ENCODE measurements around the gene TOM1L2.

DNA sequence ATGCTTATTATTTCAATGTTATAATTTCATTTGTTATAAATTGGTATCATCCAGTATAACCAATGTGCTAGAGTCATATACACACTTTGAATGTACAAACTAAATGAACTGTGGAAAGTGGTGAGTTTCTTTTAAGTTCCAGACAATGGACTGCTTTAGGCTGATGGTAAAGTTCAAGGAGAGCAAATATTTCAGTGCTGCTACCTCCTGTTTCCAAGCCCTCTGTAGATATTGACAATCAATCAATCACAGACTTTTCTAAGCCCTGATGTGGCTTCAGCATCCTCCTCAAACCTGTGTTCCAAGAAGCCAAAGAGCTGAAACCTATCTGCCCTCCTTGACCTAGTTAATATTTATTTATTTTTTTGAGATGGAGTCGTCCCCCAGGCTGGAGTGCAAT is 107.2 kb downstream of the TOM1L2 start:
- TF ChIP-seq, protein P1, sequence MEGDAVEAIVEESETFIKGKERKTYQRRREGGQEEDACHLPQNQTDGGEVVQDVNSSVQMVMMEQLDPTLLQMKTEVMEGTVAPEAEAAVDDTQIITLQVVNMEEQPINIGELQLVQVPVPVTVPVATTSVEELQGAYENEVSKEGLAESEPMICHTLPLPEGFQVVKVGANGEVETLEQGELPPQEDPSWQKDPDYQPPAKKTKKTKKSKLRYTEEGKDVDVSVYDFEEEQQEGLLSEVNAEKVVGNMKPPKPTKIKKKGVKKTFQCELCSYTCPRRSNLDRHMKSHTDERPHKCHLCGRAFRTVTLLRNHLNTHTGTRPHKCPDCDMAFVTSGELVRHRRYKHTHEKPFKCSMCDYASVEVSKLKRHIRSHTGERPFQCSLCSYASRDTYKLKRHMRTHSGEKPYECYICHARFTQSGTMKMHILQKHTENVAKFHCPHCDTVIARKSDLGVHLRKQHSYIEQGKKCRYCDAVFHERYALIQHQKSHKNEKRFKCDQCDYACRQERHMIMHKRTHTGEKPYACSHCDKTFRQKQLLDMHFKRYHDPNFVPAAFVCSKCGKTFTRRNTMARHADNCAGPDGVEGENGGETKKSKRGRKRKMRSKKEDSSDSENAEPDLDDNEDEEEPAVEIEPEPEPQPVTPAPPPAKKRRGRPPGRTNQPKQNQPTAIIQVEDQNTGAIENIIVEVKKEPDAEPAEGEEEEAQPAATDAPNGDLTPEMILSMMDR (conservative IDR thresholded peaks at IDR 0.05; ENCODE audit: low read depth, low read length): no peak
- TF ChIP-seq CEBPB (IDR thresholded peaks at IDR 0.05; ENCODE audit: low read depth, low read length): no peak
- no peak for TF ChIP-seq RAD21 (IDR thresholded peaks at IDR 0.05; ENCODE audit: low read length)
- TF ChIP-seq POLR2A (IDR thresholded peaks at IDR 0.05; ENCODE audit: low read depth, low read length): no peak
- TF ChIP-seq, protein P2, sequence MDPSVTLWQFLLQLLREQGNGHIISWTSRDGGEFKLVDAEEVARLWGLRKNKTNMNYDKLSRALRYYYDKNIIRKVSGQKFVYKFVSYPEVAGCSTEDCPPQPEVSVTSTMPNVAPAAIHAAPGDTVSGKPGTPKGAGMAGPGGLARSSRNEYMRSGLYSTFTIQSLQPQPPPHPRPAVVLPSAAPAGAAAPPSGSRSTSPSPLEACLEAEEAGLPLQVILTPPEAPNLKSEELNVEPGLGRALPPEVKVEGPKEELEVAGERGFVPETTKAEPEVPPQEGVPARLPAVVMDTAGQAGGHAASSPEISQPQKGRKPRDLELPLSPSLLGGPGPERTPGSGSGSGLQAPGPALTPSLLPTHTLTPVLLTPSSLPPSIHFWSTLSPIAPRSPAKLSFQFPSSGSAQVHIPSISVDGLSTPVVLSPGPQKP (IDR thresholded peaks at IDR 0.05; ENCODE audit: borderline replicate concordance, low read depth, low read length): no peak
- no peak for TF ChIP-seq USF2 (IDR thresholded peaks at IDR 0.05; ENCODE audit: low read depth, low read length)
- no peak for TF ChIP-seq MAZ (IDR thresholded peaks at IDR 0.05; ENCODE audit: borderline replicate concordance, low read depth, low read length)
- TF ChIP-seq MXI1 (IDR thresholded peaks at IDR 0.05; ENCODE audit: borderline replicate concordance, low read depth, low read length): no peak
- TF ChIP-seq RCOR1 (IDR thresholded peaks at IDR 0.05; ENCODE audit: insufficient replicate concordance, low read length): no peak
- no peak for TF ChIP-seq RFX5 (IDR thresholded peaks at IDR 0.05; ENCODE audit: low read depth, low read length)
- TF ChIP-seq SMC3 (IDR thresholded peaks at IDR 0.05; ENCODE audit: low read depth, low read length): no peak
- TF ChIP-seq BHLHE40 (IDR thresholded peaks at IDR 0.05; ENCODE audit: low read depth, low read length): no peak
- TF ChIP-seq MAFK (IDR thresholded peaks at IDR 0.05; ENCODE audit: low read depth, low read length): no peak

All from IMR-90 (cell line).